Non-pigmented ciliary epithelial cell (primary cell): Measurements from ENCODE around the gene ZFAND3.

Source experiments
- DNase-seq: peaks from one replicate; pipeline ENCODE4 v3.0.0-alpha.2; 2010; ENCODE audit warnings: low read depth

ZFAND3 gene

DNA sequence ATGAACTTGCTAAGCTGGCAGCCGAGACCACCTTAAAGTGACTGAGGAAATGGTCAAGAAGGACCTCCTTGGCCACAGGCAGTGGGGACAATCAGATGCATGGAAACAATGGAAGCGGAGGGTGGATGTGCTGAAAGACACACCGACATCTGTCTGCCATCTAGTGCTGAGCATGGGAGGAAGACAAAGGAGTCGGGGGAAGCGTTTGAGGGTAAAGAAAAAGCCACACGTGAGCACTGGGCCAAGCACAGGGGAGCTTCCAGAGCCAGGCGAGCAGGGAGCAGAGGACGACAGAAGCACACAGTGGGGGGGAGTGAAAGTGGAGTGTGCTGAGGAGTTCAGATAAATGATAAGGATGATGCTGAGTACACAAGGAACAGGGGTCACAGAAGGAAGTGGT lies 367.8 kb downstream of the ZFAND3 start:
- DNase-seq = no peak

DNA sequence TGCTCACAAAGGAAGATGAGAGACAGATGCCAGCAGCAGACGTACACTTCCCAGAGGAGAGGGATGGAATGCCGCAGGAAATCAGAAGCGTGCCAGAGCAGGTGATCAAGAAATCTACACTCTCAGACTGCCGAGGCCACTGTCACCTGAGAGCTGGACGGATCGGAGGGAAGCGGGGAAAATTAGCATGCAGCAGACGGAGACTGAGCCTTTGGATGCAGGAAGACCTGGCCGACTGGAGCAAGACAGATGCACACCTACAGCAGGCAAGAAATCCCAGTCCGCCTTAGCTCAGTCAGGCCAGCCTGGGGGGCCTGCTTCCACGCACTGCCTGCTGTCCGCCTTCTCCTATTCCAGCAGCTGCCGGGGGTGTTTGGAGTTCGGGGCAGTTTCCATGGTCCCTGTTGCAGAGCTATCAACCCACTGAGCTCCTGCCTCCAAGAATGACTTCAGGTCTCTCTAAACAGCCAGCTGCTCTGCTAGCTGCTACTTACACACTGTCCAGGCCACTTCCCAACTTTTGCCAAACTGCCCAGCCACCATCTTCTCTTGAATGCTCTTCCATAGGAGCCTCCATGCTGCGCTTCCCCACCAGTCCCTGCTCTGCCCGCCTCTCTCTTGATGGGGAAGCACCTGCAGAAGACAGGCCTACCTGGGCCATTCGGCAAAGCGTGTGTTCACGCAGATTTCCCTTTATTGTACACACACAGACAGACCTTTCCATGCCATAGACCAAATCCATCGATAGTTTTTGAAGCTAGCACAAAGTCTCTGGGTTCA lies 368.5 kb downstream of the ZFAND3 start:
- no peak for DNase-seq

GRCh38 chr6:38188677-38189335 lies 369.3 kb downstream of the ZFAND3 start:
- DNase-seq = no peak

- no peak for DNase-seq
These were observed 371.9 kb downstream of the ZFAND3 start for GRCh38 chr6:38191418-38191817.

GRCh38 chr6:38192011-38192410 lies 372.5 kb downstream of the ZFAND3 start:
- no peak for DNase-seq

DNA sequence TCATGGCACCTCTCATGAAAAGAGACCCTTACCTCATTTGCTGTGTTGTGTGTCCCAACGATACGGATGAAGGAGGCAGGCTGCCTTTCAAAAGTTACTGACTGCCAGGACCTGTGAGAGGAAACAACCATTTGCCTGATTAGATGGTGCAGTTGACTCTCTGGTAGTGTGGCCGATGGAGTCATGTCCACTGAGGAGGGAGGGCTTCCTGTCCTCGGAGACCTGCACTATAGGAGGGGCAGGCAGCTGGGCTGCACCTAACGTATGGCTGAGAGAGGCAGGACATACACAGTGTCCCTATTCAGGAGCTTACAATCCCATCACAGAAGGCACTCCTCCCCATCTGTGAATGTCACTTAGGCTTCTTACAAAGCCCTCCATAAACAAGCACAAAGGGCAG lies 373.0 kb downstream of the ZFAND3 start:
- no peak for DNase-seq

GRCh38 chr6:38193051-38193450 lies 373.5 kb downstream of the ZFAND3 start:
- no peak for DNase-seq

DNA sequence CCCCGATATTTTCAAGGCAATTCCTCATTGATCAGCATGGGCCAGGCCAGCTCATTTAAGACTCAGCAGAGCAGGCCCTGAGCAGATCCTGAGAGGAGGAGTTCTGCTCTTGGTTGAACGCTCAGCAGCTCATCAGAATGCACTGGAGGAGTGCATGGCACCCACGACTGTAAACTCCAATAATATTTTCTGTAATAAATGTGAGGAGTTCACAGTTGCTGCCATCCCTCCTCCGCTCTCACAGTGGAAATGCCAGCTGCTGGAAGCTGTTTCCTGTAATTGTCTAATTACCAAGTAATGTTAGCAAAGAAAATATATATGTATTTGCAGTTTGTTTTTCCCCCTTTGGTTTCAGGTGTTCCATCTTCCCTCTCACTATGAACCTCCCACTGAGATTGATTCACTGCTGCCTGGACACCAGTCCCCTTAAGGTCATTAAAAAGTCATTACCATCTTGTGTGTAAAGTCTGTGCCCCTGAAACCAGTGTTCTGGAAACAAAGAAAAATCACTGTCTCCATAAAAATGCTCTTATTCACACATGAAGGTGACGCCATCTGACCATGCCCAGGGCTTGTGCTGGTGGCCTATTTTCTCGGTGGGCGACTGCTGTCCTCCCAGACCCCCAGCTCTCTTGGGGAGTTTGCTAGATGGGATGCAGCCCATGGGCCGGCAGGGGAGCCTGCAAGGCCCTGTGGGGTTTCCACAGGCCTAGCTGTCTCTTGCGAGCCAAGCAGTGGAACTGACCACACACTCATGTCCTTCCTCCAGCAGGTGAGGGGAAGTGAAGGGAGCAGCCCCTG lies 374.2 kb downstream of the ZFAND3 start:
- no peak for DNase-seq

DNA sequence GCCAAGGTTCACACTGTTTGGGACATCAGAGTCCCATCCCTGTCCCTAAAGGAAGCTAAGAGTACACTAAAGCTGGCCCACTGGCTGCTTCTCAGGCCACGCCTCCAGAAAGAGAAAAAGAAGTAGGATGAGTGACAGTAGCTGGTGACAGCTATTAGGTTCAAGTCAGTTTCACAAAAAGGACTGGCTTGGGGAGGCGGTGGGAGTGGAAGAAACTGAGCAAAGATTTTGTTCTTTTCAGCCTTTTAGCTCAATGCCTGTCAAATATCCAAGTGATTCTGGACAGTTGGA lies 374.7 kb downstream of the ZFAND3 start:
- no peak for DNase-seq

- DNase-seq = no peak
These were observed 375.1 kb downstream of the ZFAND3 start for GRCh38 chr6:38194589-38194988.

DNA sequence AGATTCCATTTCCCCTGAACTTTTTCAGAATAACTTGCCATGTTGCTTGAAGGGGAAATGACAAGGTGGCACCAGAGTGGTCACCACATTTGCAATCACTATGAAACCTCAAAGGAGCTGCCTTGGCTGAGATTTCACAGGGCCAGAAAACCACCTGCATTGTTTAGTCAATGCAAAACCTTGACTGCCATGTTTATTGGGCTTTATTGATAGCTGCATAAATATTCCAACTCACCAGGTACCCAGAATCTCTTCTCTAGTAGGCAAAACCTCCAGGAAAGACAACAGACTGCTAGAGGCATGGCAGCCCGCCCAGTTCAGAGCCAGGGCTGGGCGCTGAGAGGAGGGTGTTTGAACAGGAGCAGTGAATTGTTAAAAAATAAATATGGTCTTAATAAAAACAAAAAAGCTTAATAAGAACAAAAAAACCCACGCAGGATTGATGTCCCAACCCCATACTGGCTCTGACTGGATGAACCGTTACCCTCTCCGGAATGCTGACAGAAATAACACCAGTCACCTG lies 375.6 kb downstream of the ZFAND3 start:
- DNase-seq = no peak

GRCh38 chr6:38198219-38198618 lies 378.7 kb downstream of the ZFAND3 start:
- no peak for DNase-seq
